H1 (cell line): ENCODE results near the gene MYBPHL. TPM values are rescaled to one million over a fixed set of nuclear protein-coding genes. Genes with fewer than 3 reads are reported as not detected.

ENCODE experiments used
- CTCF ChIA-PET: fragments of 300-600 bp; sonication (Branson Sonifier 250); formaldehyde crosslinking; loops from one replicate; lab custom pipeline; 2021; ENCODE audit not compliant: partially characterized antibody; lab: Charles Lee
- POLR2A ChIA-PET: fragments of 300-600 bp; sonication (Branson Sonifier 250); formaldehyde crosslinking; loops from one replicate; lab custom pipeline; 2021; ENCODE audit warnings: inconsistent platforms; ENCODE audit not compliant: partially characterized antibody; lab: Charles Lee
- DNase-seq, 2 experiments: peaks; one replicate each; pipeline versions ENCODE4 v3.0.0 to v3.0.0-alpha.2; 2010 to 2022; ENCODE audit warnings: low spot score in 2 of 2, low read depth in 1 of 2, mixed read lengths in 1 of 2
- FAIRE-seq: peaks from 2 replicates; lab custom pipeline; 2011; peaks lifted over from hg19 to GRCh38; lab: Jason Lieb, UNC
- H2AFZ ChIP-seq: 2 replicates; pipeline ENCODE4 v1.8.1; 2012; ENCODE audit warnings: low read length, inconsistent platforms
- H2AK5ac ChIP-seq: 2 replicates; pipeline ENCODE4 v1.6.1; 2013; ENCODE audit warnings: low read depth, low read length
- H2BK120ac ChIP-seq: replicated peaks from 2 replicates; pipeline ENCODE3; 2013; ENCODE audit warnings: low read depth, low read length, inconsistent platforms
- H2BK12ac ChIP-seq: 2 replicates; pipeline ENCODE4 v1.6.1; 2013; ENCODE audit warnings: low read depth, low read length
- H2BK15ac ChIP-seq: 2 replicates; pipeline ENCODE4 v1.6.1; 2013; ENCODE audit warnings: low read length
- H2BK20ac ChIP-seq: 2 replicates; pipeline ENCODE4 v1.6.1; 2013; ENCODE audit warnings: low read length
- H2BK5ac ChIP-seq: 2 replicates; pipeline ENCODE4 v1.6.1; 2013; ENCODE audit warnings: low read depth, low read length
- H3K14ac ChIP-seq: 2 replicates; pipeline ENCODE4 v1.6.1; 2013; ENCODE audit warnings: inconsistent platforms; ENCODE audit not compliant: insufficient read length
- H3K18ac ChIP-seq: 2 replicates; pipeline ENCODE4 v1.6.1; 2013; ENCODE audit warnings: low read length; ENCODE audit errors: extremely low read depth
- H3K23ac ChIP-seq: 2 replicates; pipeline ENCODE4 v1.6.1; 2013; ENCODE audit warnings: inconsistent platforms; ENCODE audit not compliant: insufficient read length
- H3K23me2 ChIP-seq: 2 replicates; pipeline ENCODE4 v1.6.1; 2013; ENCODE audit warnings: low read depth, low read length
- H3K27ac ChIP-seq: 2 replicates; pipeline ENCODE4 v1.6.1; 2011; ENCODE audit warnings: low read depth, low read length, inconsistent platforms
- H3K27me3 ChIP-seq, 4 experiments: replicated peaks in 1 of 4; 1 replicate in 1 of 4; 2 replicates in 3 of 4; pipeline versions ENCODE4 v1.6.1 to v1.8.1; 2011 to 2013; ENCODE audit warnings: low read length in 3 of 4, mild to moderate bottlenecking in 3 of 4, inconsistent platforms in 2 of 4, mixed read lengths in 2 of 4, moderate library complexity in 1 of 4; ENCODE audit not compliant: control insufficient read depth in 3 of 4, insufficient read depth in 3 of 4; ENCODE audit errors: extremely low read depth in 1 of 4
- H3K36me3 ChIP-seq, 4 experiments: 2 replicates each; pipeline versions ENCODE4 v1.6.1 to v1.8.1; 2011 to 2013; ENCODE audit warnings: mild to moderate bottlenecking in 4 of 4, low read length in 3 of 4, moderate library complexity in 2 of 4, control low read depth in 1 of 4, inconsistent platforms in 1 of 4; ENCODE audit not compliant: insufficient read depth in 4 of 4, control insufficient read depth in 2 of 4
- H3K4ac ChIP-seq: replicated peaks from 2 replicates; pipeline ENCODE3; 2013; ENCODE audit warnings: low read length, low read depth, mixed read lengths, inconsistent platforms; ENCODE audit not compliant: insufficient read length
- H3K4me1 ChIP-seq, 4 experiments: replicated peaks in 1 of 4; 1 replicate in 1 of 4; 2 replicates in 3 of 4; pipeline versions ENCODE4 v1.6.1 to v1.8.1; 2011 to 2013; ENCODE audit warnings: low read length in 3 of 4, inconsistent platforms in 2 of 4, mixed read lengths in 1 of 4; ENCODE audit not compliant: insufficient read depth in 4 of 4, control insufficient read depth in 3 of 4
- H3K4me2 ChIP-seq, 2 experiments: 2 replicates each; pipeline versions ENCODE4 v1.6.1 to v1.8.1; 2011 to 2013; ENCODE audit warnings: low read depth in 2 of 2, low read length in 2 of 2, control low read depth in 1 of 2, inconsistent platforms in 1 of 2, mild to moderate bottlenecking in 1 of 2; ENCODE audit not compliant: insufficient read depth in 1 of 2
- H3K4me3 ChIP-seq, 4 experiments: fragments of 200-600, 300-600 bp in 1 of 4; sonication (generic), shearing (Covaris generic), sonication (Bioruptor Twin) in 1 of 4; 2 replicates each; pipeline versions ENCODE4 v1.5.1 to v1.8.1; 2011 to 2016; ENCODE audit warnings: low read length in 4 of 4, low read depth in 3 of 4, control low read depth in 2 of 4, inconsistent platforms in 2 of 4, mild to moderate bottlenecking in 2 of 4, mixed read lengths in 1 of 4, moderate library complexity in 1 of 4; ENCODE audit not compliant: insufficient read depth in 2 of 4; ENCODE audit errors: extremely low read depth in 1 of 4
- H3K56ac ChIP-seq: replicated peaks from 2 replicates; pipeline ENCODE3; 2013; ENCODE audit warnings: low read depth, mild to moderate bottlenecking, mixed read lengths, low read length, inconsistent platforms; ENCODE audit not compliant: insufficient read length
- H3K79me1 ChIP-seq: 2 replicates; pipeline ENCODE4 v1.6.1; 2013; ENCODE audit warnings: low read depth, low read length, control low read depth
- H3K79me2 ChIP-seq, 2 experiments: 2 replicates each; pipeline versions ENCODE4 v1.6.1 to v1.8.1; 2012 to 2013; ENCODE audit warnings: low read length in 2 of 2, mild to moderate bottlenecking in 2 of 2, inconsistent platforms in 1 of 2; ENCODE audit not compliant: insufficient read depth in 2 of 2, control insufficient read depth in 1 of 2
- H3K9ac ChIP-seq, 4 experiments: replicated peaks in 1 of 4; 1 replicate in 1 of 4; 2 replicates in 3 of 4; pipeline versions ENCODE4 v1.6.1 to v1.8.1; 2011 to 2013; ENCODE audit warnings: low read depth in 3 of 4, low read length in 3 of 4, control low read depth in 2 of 4, mild to moderate bottlenecking in 2 of 4, moderate library complexity in 2 of 4, inconsistent platforms in 1 of 4; ENCODE audit errors: extremely low read depth in 1 of 4
- H3K9me3 ChIP-seq, 2 experiments: 2 replicates each; pipeline versions ENCODE4 v1.6.1 to v1.8.1; 2012 to 2013; ENCODE audit warnings: mild to moderate bottlenecking in 2 of 2, moderate library complexity in 2 of 2, control low read depth in 1 of 2, inconsistent platforms in 1 of 2, low read depth in 1 of 2, low read length in 1 of 2, mixed read lengths in 1 of 2; ENCODE audit not compliant: insufficient read depth in 2 of 2
- H4K20me1 ChIP-seq, 2 experiments: replicated peaks in 1 of 2; 2 replicates each; pipeline versions ENCODE3 to v1.8.1; 2011 to 2013; ENCODE audit warnings: inconsistent platforms in 2 of 2, low read length in 2 of 2, mild to moderate bottlenecking in 1 of 2; ENCODE audit not compliant: insufficient read depth in 2 of 2, control insufficient read depth in 1 of 2
- H4K5ac ChIP-seq: 2 replicates; pipeline ENCODE4 v1.6.1; 2013; ENCODE audit warnings: low read length, low read depth, mixed read lengths, inconsistent platforms; ENCODE audit not compliant: insufficient read length
- H4K8ac ChIP-seq: 2 replicates; pipeline ENCODE4 v1.8.0; 2013; ENCODE audit warnings: mild to moderate bottlenecking, moderate library complexity, low read length, inconsistent platforms; ENCODE audit not compliant: insufficient read depth; ENCODE audit errors: extremely low read depth
- H4K91ac ChIP-seq: replicated peaks from 2 replicates; pipeline ENCODE3; 2013; ENCODE audit warnings: low read length, mixed read lengths, inconsistent platforms; ENCODE audit not compliant: insufficient read length
- PHF8 ChIP-seq: fragments of 200-600 bp; sonication (generic); conservative IDR thresholded peaks from 2 replicates; pipeline ENCODE4 v1.7.1; 2012; ENCODE audit warnings: low read depth, mild to moderate bottlenecking, inconsistent platforms, low read length, moderate library complexity
- WGBS, 2 experiments: shearing (Covaris generic) in 1 of 2; methylation state at CpG; one replicate each; pipeline versions ENCODE4 v1.1.6 to v1.1.7; 2013 to 2015; ENCODE audit warnings: low lambda C conversion rate in 2 of 2, mixed read lengths in 2 of 2, inconsistent platforms in 1 of 2, low coverage in 1 of 2, missing lambda C conversion rate in 1 of 2; ENCODE audit not compliant: insufficient replicate concordance in 2 of 2, insufficient coverage in 1 of 2, insufficient read length in 1 of 2; ENCODE audit errors: extremely low coverage in 1 of 2, missing lambda C conversion rate in 1 of 2; 5-methylcytosine and 5-hydroxymethylcytosine counted together
- polyA plus RNA-seq, 7 experiments: library from polyadenylated mRNA; depleted of rRNA in 3 of 7; stranded (reverse) in 5 of 7; unstranded in 2 of 7; fragments of >200 nt in 5 of 7; fragments of 200-250 nt in 2 of 7; gene quantifications; 1 replicate in 5 of 7; 2 replicates in 1 of 7; 4 replicates in 1 of 7; pipeline versions ENCODE4 v1.2.1 to v1.2.3, GENCODE V29; 2011 to 2013; ENCODE audit warnings: missing spikeins in 2 of 7, mixed read lengths in 2 of 7
- total RNA-seq: library from RNA; stranded (reverse); fragmentation: NEBNext Ultra II Directional; extraction: Animal tissue kit (Norgen Biotek cat#: 25700); gene quantifications from 2 replicates; pipeline ENCODE4 v1.2.1, GENCODE V29; 2021

MYBPHL gene
- total and polyA plus RNA-seq, 2 of the 8 experiments (the other 6 are each of a cell fraction or from before 2014, with no cell fraction given): 0.24 to 0.30 TPM

- Histone ChIP-seq H3K23ac (no peak overlapping the region), H2AFZ (no peak overlapping the region), H4K5ac (peak overlapping the region; percentile 1), H4K91ac (peak overlapping the region; percentile 50), H4K8ac (peak overlapping the region; percentile 77; the same call in 1 of the 2 replicates), H2AK5ac (peak overlapping the region; percentile 66)
- no peak for TF ChIP-seq PHF8
- TF ChIP-seq, all 59 proteins: peak for 0
- Histone ChIP-seq H2BK20ac (peak overlapping the region; percentile 40), H2BK120ac (no peak overlapping the region), H2BK5ac (0 out of 2 replicates have a peak overlapping the region, but pooled peaks have one; percentile 40), H3K4me3 (0 out of 8 replicates have a peak overlapping the region, but pooled peaks of 1 of the 4 experiments have one; percentile 22), H2BK15ac (peak overlapping the region; percentile 40; the same call in 1 of the 2 replicates), H2BK12ac (0 out of 2 replicates have a peak overlapping the region, but pooled peaks have one; percentile 68), H4K20me1 (peaks cover under 1 to 6% of the 10 kb centered on the region in 2 experiments), H3K4me2 (peak overlapping the region; percentile 44 to 47; a peak in 3 of 4 replicates), H3K79me1 (peaks cover 13% of the 10 kb centered on the region; the same call in 1 of the 2 replicates), H3K79me2 (peaks cover 0 to 33% of the 10 kb centered on the region in 2 experiments; a peak in 1 of 4 replicates), H3K18ac (peak overlapping the region; percentile 81; the same call in 1 of the 2 replicates), H3K36me3 (peaks cover 0 to 11% (median 4%) of the 10 kb centered on the region in 4 experiments; a peak in 5 of 8 replicates), H3K4me1 (peaks cover 5 to 37% (median 28%) of the 10 kb centered on the region in 4 experiments), H3K9ac (peak overlapping the region in 2 of 4 experiments; percentile 14 to 41; a peak in 3 of 7 replicates), H3K14ac (no peak overlapping the region), H3K9me3 (no peaks in the 10 kb centered on the region; a peak in 2 of 4 replicates), H3K27me3 (peaks cover 0 to 2% (median 1%) of the 10 kb centered on the region in 4 experiments; a peak in 4 of 7 replicates), H3K56ac (no peak overlapping the region), H3K27ac (0 out of 2 replicates have a peak overlapping the region, but pooled peaks have one; percentile 14), H3K4ac (peak overlapping the region; percentile 73), H3K23me2 (no peaks in the 10 kb centered on the region; the same call in 1 of the 2 replicates)
- ChIA-PET POLR2A (interaction anchor here (0.6 to 12.2 kb wide), 5 partner anchors 9 to 60 kb away, joined by 3 to 252 read pairs (median 9); partner anchors contain the start of gene SARS1), CTCF (interaction anchor here (1.0 to 28.7 kb wide), 9 partner anchors 9 to 146 kb away, joined by 3 to 651 read pairs (median 12); partner anchors contain the start of genes SARS1 and SORT1)
- WGBS, 2 experiments: 97% methylated on average over 5 of the region's 5 CpGs; no CpG with 5 or more reads in 1 of the 2 experiments
- DNase-seq (no peak), FAIRE-seq (no peak)
Observed at GRCh38 chr1:109255678-109256077, 51.1 kb downstream of the MYBPHL start.
